ENCODE measurements around the gene U2AF1L4. TPM values are rescaled to one million over a fixed set of nuclear protein-coding genes. Genes with fewer than 3 reads are reported as not detected.
A peak's percentile ranks its signal among the peaks of the same experiment; 100 is the strongest.

U2AF1L4 gene
- total and polyA plus RNA-seq, 7 donors = 12.3 to 28.7 (median 18.7) TPM

GRCh38 chr19:35744430-35745327, 539 bp downstream of the U2AF1L4 start:
- peak; percentile 30 for TF ChIP-seq CTCF (IDR thresholded peaks at IDR 0.05)
- 7% methylated on average over 41 of the region's 41 CpGs for WGBS, 3 donors
- intact Hi-C loops (cut with DNase I) = loop anchor here in 1 of 2 donors (5.0 kb wide), 1 partner anchor 188 kb away; no protein-coding TSS in a partner anchor
- ATAC-seq (peak; percentile 73 to 80 (median 76)), DNase-seq (peak; percentile 95 to 97)
- H3K4me1 ChIP-seq = peaks cover 48% of the 10 kb centered on the region
- peak overlapping the region; percentile 100 for H3K27ac ChIP-seq
- H3K27me3 ChIP-seq (ENCODE audit: insufficient read depth in 3 of 3, low read length in 2 of 3) = no peaks in the 10 kb centered on the region
- H3K36me3 ChIP-seq (ENCODE audit: insufficient read depth in 1 of 2, low read depth in 1 of 2) = peaks cover 0 to 30% of the 10 kb centered on the region in 2 donors
- H3K9me3 ChIP-seq = no peaks in the 10 kb centered on the region
- H3K4me3 ChIP-seq = peak overlapping the region; percentile 89

GRCh38 chr19:35743640-35744429, 1.4 kb downstream of the U2AF1L4 start:
- Histone ChIP-seq H3K27me3 (ENCODE audit: insufficient read depth in 3 of 3, low read length in 2 of 3) (no peaks in the 10 kb centered on the region), H3K4me1 (peaks cover 42% of the 10 kb centered on the region), H3K36me3 (ENCODE audit: insufficient read depth in 1 of 2, low read depth in 1 of 2) (peaks cover 0 to 35% of the 10 kb centered on the region in 2 donors), H3K4me3 (peak overlapping the region; percentile 89), H3K27ac (peak overlapping the region; percentile 100), H3K9me3 (no peaks in the 10 kb centered on the region)
- no peak for DNase-seq
- no peak for TF ChIP-seq CTCF (IDR thresholded peaks at IDR 0.05)
- whole genome bisulfite sequencing, 3 donors = 84 to 87% (median 86%) methylated on average over 19 of the region's 19 CpGs
- ATAC-seq = no peak
- intact Hi-C loops (cut with DNase I) = no loop called here

- Histone ChIP-seq H3K4me3 (peak within 1 kb of the TSS; percentile 71), H3K36me3 (ENCODE audit: insufficient read depth in 1 of 2, low read depth in 1 of 2) (peaks cover 0 to 51% of the 10 kb centered on the region in 2 donors), H3K27me3 (ENCODE audit: insufficient read depth in 3 of 3, low read length in 2 of 3) (no peaks in the 10 kb centered on the region), H3K9me3 (no peaks in the 10 kb centered on the region), H3K4me1 (peaks cover 33% of the 10 kb centered on the region), H3K27ac (peak within 1 kb of the TSS; percentile 73)
- DNase-seq (no peak), ATAC-seq (no peak)
- no peak for TF ChIP-seq CTCF (IDR thresholded peaks at IDR 0.05)
- WGBS, 3 donors = 76 to 87% (median 80%) methylated on average over 9 of the region's 9 CpGs
- intact Hi-C loops (cut with DNase I) = no loop called here
These were observed 3.0 kb downstream of the U2AF1L4 start, which contains the start of gene IGFLR1 for GRCh38 chr19:35742121-35742724. Gene IGFLR1 (minus strand): TSS chr19:35742452. CDS start chr19:35741180, 1,272 bp downstream.

- H3K4me1 ChIP-seq = peaks cover 23% of the 10 kb centered on the region
- intact Hi-C loops (cut with DNase I) = no loop called here
- 4 to 10% (median 9%) methylated on average over 12 of the region's 12 CpGs for WGBS, 3 donors
These were observed 4.1 kb downstream of the U2AF1L4 start for GRCh38 chr19:35741203-35741515.

More at GRCh38 chr19:35741203-35741515, 4.1 kb downstream of the U2AF1L4 start:
- Histone ChIP-seq H3K4me3 (peak overlapping the region; percentile 71), H3K27ac (peak overlapping the region; percentile 73), H3K36me3 (ENCODE audit: insufficient read depth in 1 of 2, low read depth in 1 of 2) (peaks cover 0 to 58% of the 10 kb centered on the region in 2 donors), H3K9me3 (no peaks in the 10 kb centered on the region), H3K27me3 (ENCODE audit: insufficient read depth in 3 of 3, low read length in 2 of 3) (no peaks in the 10 kb centered on the region)
- ATAC-seq = no peak
- DNase-seq = no peak
- TF ChIP-seq CTCF (IDR thresholded peaks at IDR 0.05) = no peak
